K562 (cell line): ENCODE measurements around the gene CSNK1D. TPM values are rescaled to one million over a fixed set of nuclear protein-coding genes. Genes with fewer than 3 reads are reported as not detected.
A peak's percentile ranks its signal among the peaks of the same experiment; 100 is the strongest.

ENCODE experiments used
- ATF7 ChIP-seq: fragments of 450-650 bp; IDR thresholded peaks from 2 replicates; pipeline ENCODE4 v1.7.1; 2014; ENCODE audit warnings: mild to moderate bottlenecking, moderate library complexity
- BDP1 ChIP-seq: IDR thresholded peaks from 3 replicates; pipeline ENCODE4 v1.6.1; 2011; ENCODE audit not compliant: insufficient read length, insufficient read depth
- BRCA1 ChIP-seq, 2 experiments: fragments of 450-650 bp in 1 of 2; sonication (generic) in 1 of 2; formaldehyde crosslinking in 1 of 2; IDR thresholded peaks; 2 replicates each; pipeline versions ENCODE4 v1.5.0 to v1.6.1; 2017 to 2020; ENCODE audit warnings: mild to moderate bottlenecking in 1 of 2, missing genetic modification reagents in 1 of 2
- BRD4 ChIP-seq: fragments of 200-600 bp; sonication (generic); IDR thresholded peaks from 2 replicates; pipeline ENCODE4 v1.6.1; 2017; ENCODE audit warnings: inconsistent platforms
- BRF1 ChIP-seq: IDR thresholded peaks from 3 replicates; pipeline ENCODE4 v1.6.1; 2011; ENCODE audit warnings: borderline replicate concordance, mild to moderate bottlenecking; ENCODE audit not compliant: insufficient read length; ENCODE audit errors: extremely low read depth
- C11orf30 ChIP-seq: fragments of 450-650 bp; IDR thresholded peaks from 2 replicates; pipeline ENCODE4 v1.6.1; 2016; ENCODE audit warnings: low read depth, mild to moderate bottlenecking
- ELF1 ChIP-seq: fragments of 200-800 bp; sonication (Bioruptor generic); IDR thresholded peaks from 2 replicates; pipeline ENCODE4 v1.6.1; 2016; ENCODE audit warnings: missing genetic modification characterization, missing compliant biosample characterization
- ESRRB ChIP-seq: fragments of 250-450 bp; sonication (Bioruptor Pico); IDR thresholded peaks from 2 replicates; pipeline ENCODE4 v1.5.0; 2020; ENCODE audit warnings: mild to moderate bottlenecking, moderate library complexity, borderline replicate concordance
- GTF2F1 ChIP-seq: IDR thresholded peaks from 2 replicates; pipeline ENCODE4 v1.6.1; 2011; ENCODE audit warnings: low read depth, low read length, improper control_type of control experiment
- KDM2B ChIP-seq: fragments of 250-450 bp; sonication (Bioruptor Pico); IDR thresholded peaks from 2 replicates; pipeline ENCODE4 v1.8.0; 2021; ENCODE audit warnings: mild to moderate bottlenecking, moderate library complexity
- MAZ ChIP-seq, 2 experiments: fragments of 450-650 bp in 1 of 2; sonication (generic) in 1 of 2; formaldehyde crosslinking; IDR thresholded peaks in 1 of 2; conservative IDR thresholded peaks in 1 of 2; 2 replicates each; pipeline versions ENCODE4 v1.4.0 to v1.5.0; 2020; ENCODE audit warnings: mild to moderate bottlenecking in 1 of 2, missing genetic modification reagents in 1 of 2
- PCBP2 ChIP-seq: fragments of 200-400 bp; formaldehyde crosslinking; IDR thresholded peaks from 2 replicates; pipeline ENCODE4 v1.6.1; 2018; ENCODE audit warnings: low read length, low read depth, mild to moderate bottlenecking, moderate library complexity; ENCODE audit not compliant: poor library complexity, severe bottlenecking
- POLR2A ChIP-seq: fragments of 450-650 bp; conservative IDR thresholded peaks from 2 replicates; pipeline ENCODE4 v1.6.1; 2016
- POLR2G ChIP-seq: fragments of 200-400 bp; formaldehyde crosslinking; IDR thresholded peaks from 2 replicates; pipeline ENCODE4 v1.6.1; 2017; ENCODE audit warnings: low read depth, mild to moderate bottlenecking, antibody characterized with exemption, low read length, moderate library complexity
- RBFOX2 ChIP-seq: fragments of 200-400 bp; formaldehyde crosslinking; IDR thresholded peaks from 2 replicates; pipeline ENCODE4 v1.6.1; 2017; ENCODE audit warnings: low read depth, mild to moderate bottlenecking, low read length, moderate library complexity
- SPI1 ChIP-seq: IDR thresholded peaks from 2 replicates; pipeline ENCODE4 v1.6.1; 2011; ENCODE audit warnings: low read depth, low read length, control low read depth, borderline replicate concordance
- TOE1 ChIP-seq, 2 experiments: fragments of 450-650 bp in 1 of 2; sonication (generic) in 1 of 2; formaldehyde crosslinking in 1 of 2; IDR thresholded peaks; 2 replicates each; pipeline versions ENCODE4 v1.7.1 to v1.8.0; 2016 to 2022; ENCODE audit warnings: borderline replicate concordance in 2 of 2, mild to moderate bottlenecking in 2 of 2, antibody characterized with exemption in 1 of 2, inconsistent platforms in 1 of 2, low read depth in 1 of 2, missing genetic modification reagents in 1 of 2, moderate library complexity in 1 of 2
- VEZF1 ChIP-seq: fragments of 200-800 bp; sonication (Bioruptor generic); IDR thresholded peaks from 2 replicates; pipeline ENCODE4 v1.6.1; 2017; ENCODE audit warnings: missing genetic modification characterization, missing compliant biosample characterization
- ZFP1 ChIP-seq: fragments of 450-650 bp; formaldehyde crosslinking; IDR thresholded peaks from 2 replicates; pipeline ENCODE4 v1.4.0; 2020; ENCODE audit warnings: mild to moderate bottlenecking, mixed read lengths
- ZFX ChIP-seq: sonication (generic); formaldehyde crosslinking; IDR thresholded peaks from 2 replicates; pipeline ENCODE4 v1.8.0; 2022; ENCODE audit warnings: mild to moderate bottlenecking, missing genetic modification reagents, moderate library complexity
- ZNF217 ChIP-seq: sonication (generic); formaldehyde crosslinking; IDR thresholded peaks from 2 replicates; pipeline ENCODE4 v1.8.0; 2022; ENCODE audit warnings: mild to moderate bottlenecking, missing genetic modification reagents
- ZNF239 ChIP-seq: fragments of 250-450 bp; sonication (Bioruptor Pico); IDR thresholded peaks from 2 replicates; pipeline ENCODE4 v1.4.0; 2020; ENCODE audit warnings: mild to moderate bottlenecking
- ZNF431 ChIP-seq: sonication (generic); formaldehyde crosslinking; IDR thresholded peaks from 2 replicates; pipeline ENCODE4 v1.8.0; 2022; ENCODE audit warnings: mild to moderate bottlenecking, missing genetic modification reagents
- ZNF639 ChIP-seq, 2 experiments: fragments of 200-800 bp in 1 of 2; sonication (Bioruptor generic) in 1 of 2; sonication (generic) in 1 of 2; formaldehyde crosslinking in 1 of 2; IDR thresholded peaks in 1 of 2; conservative IDR thresholded peaks in 1 of 2; 2 replicates each; pipeline versions ENCODE4 v1.5.0 to v1.6.1; 2016 to 2020; ENCODE audit warnings: missing compliant biosample characterization in 1 of 2, missing genetic modification characterization in 1 of 2, missing genetic modification reagents in 1 of 2
- polyA plus RNA-seq, 8 experiments: library from polyadenylated mRNA; depleted of rRNA in 4 of 8; stranded (reverse) in 5 of 8; unstranded in 3 of 8; fragments of >200 nt; fragmentation: Nextera tagmentation in 2 of 8; fragmentation: Illumina TruSeq in 1 of 8; extraction: Ambion mirVana in 2 of 8; extraction: Trizol in 1 of 8; gene quantifications; 2 replicates each; pipeline versions ENCODE4 v1.2.1 to v1.2.3, GENCODE V29; 2011 to 2014; ENCODE audit warnings: inconsistent platforms in 1 of 8, missing spikeins in 1 of 8
- total RNA-seq, 7 experiments: library from RNA; depleted of rRNA in 6 of 7; stranded (reverse); fragments of >200 nt in 6 of 7; fragmentation: Illumina TruSeq in 2 of 7; extraction: Trizol in 2 of 7; gene quantifications; 2 replicates each; pipeline versions ENCODE4 v1.2.1 to v1.2.3, GENCODE V29; 2011 to 2021; ENCODE audit warnings: low replicate concordance in 1 of 7
- TF ChIP-seq, protein P1 (sequence below): IDR thresholded peaks from 2 replicates; pipeline ENCODE4 v1.6.1; 2011; ENCODE audit warnings: borderline replicate concordance, low read depth, mild to moderate bottlenecking, moderate library complexity, low read length; ENCODE audit not compliant: insufficient read depth, poor library complexity, severe bottlenecking

The CSNK1D gene
- total and polyA plus RNA-seq, 9 of the 15 experiments (the other 6 are each of a cell fraction or from before 2014, with no cell fraction given) = 6.5 to 133 (median 41.3) TPM

GRCh38 chr17:82231312-82231561, 42.3 kb downstream of the CSNK1D start (continued):
- TF ChIP-seq KDM2B (CRISPR knock-in tag) (no peak), BRF1 (no peak), RBFOX2 (peak; percentile 52; the same call in 1 of the 2 replicates), PCBP2 (no peak), C11orf30 (no peak), ZNF239 (CRISPR knock-in tag) (no peak), ELF1 (tag) (no peak), ESRRB (CRISPR knock-in tag) (0 out of 2 replicates have a peak, but pooled peaks have one; percentile 45), ATF7 (no peak), POLR2A (0 out of 2 replicates have a peak, but pooled peaks have one; percentile 45), BRCA1 (IDR thresholded peaks at IDR 0.05) (no peak), BRCA1 (CRISPR knock-in tag; IDR thresholded peaks at IDR 0.05) (no peak), BDP1 (no peak), ZNF639 (CRISPR knock-in tag; conservative IDR thresholded peaks at IDR 0.05 in 1 of 2, IDR thresholded peaks at IDR 0.05 in 1 of 2) (peak in 1 of 2 experiments; percentile 39; a peak in 1 of 4 replicates), ZFX (no peak), MAZ (CRISPR knock-in tag; conservative IDR thresholded peaks at IDR 0.05 in 1 of 2, IDR thresholded peaks at IDR 0.05 in 1 of 2) (peak in 1 of 2 experiments; percentile 44; a peak in 2 of 4 replicates), TOE1 (IDR thresholded peaks at IDR 0.05; ENCODE audit: borderline replicate concordance) (no peak), TOE1 (CRISPR knock-in tag; IDR thresholded peaks at IDR 0.05; ENCODE audit: borderline replicate concordance, low read depth) (no peak), ZFP1 (CRISPR knock-in tag) (no peak), BRD4 (0 out of 2 replicates have a peak, but pooled peaks have one; percentile 32), ZNF217 (CRISPR knock-in tag) (no peak), POLR2G (peak; percentile 68), SPI1 (0 out of 2 replicates have a peak, but pooled peaks have one; percentile 18), GTF2F1 (no peak), ZNF431 (CRISPR knock-in tag) (no peak), VEZF1 (CRISPR knock-in tag) (peak; percentile 95)
- TF ChIP-seq, protein P1, sequence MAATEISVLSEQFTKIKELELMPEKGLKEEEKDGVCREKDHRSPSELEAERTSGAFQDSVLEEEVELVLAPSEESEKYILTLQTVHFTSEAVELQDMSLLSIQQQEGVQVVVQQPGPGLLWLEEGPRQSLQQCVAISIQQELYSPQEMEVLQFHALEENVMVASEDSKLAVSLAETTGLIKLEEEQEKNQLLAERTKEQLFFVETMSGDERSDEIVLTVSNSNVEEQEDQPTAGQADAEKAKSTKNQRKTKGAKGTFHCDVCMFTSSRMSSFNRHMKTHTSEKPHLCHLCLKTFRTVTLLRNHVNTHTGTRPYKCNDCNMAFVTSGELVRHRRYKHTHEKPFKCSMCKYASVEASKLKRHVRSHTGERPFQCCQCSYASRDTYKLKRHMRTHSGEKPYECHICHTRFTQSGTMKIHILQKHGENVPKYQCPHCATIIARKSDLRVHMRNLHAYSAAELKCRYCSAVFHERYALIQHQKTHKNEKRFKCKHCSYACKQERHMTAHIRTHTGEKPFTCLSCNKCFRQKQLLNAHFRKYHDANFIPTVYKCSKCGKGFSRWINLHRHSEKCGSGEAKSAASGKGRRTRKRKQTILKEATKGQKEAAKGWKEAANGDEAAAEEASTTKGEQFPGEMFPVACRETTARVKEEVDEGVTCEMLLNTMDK = no peak
